Muscle layer of colon (tissue), 2 donors: ENCODE measurements around the gene FSTL4.

ENCODE experiments used
- H3K27ac ChIP-seq: one replicate; pipeline ENCODE4 v1.7.0; 2013; ENCODE audit warnings: low read depth, mild to moderate bottlenecking, low read length, moderate library complexity
- H3K27me3 ChIP-seq, 2 donors: one replicate each; pipeline ENCODE4 v1.7.0; 2013; ENCODE audit warnings: low read length in 2 of 2, mild to moderate bottlenecking in 2 of 2; ENCODE audit not compliant: insufficient read depth in 2 of 2, control insufficient read depth in 1 of 2
- H3K36me3 ChIP-seq: one replicate; pipeline ENCODE4 v1.7.0; 2013; ENCODE audit warnings: mild to moderate bottlenecking, low read length; ENCODE audit not compliant: insufficient read depth
- H3K4me1 ChIP-seq: one replicate; pipeline ENCODE4 v1.7.0; 2013; ENCODE audit warnings: mild to moderate bottlenecking, low read length; ENCODE audit not compliant: insufficient read depth
- H3K4me3 ChIP-seq, 2 donors: one replicate each; pipeline ENCODE4 v1.7.0; 2013; ENCODE audit warnings: low read length in 2 of 2, low read depth in 1 of 2, mild to moderate bottlenecking in 1 of 2, moderate library complexity in 1 of 2
- H3K9ac ChIP-seq: one replicate; pipeline ENCODE4 v1.7.0; 2013; ENCODE audit warnings: low read length
- H3K9me3 ChIP-seq: one replicate; pipeline ENCODE4 v1.7.0; 2013; ENCODE audit warnings: mild to moderate bottlenecking, low read length
- donor health status: abdominal sarcoma.
- donor health status: Adenocarcinoma of cecum.

FSTL4 gene

GRCh38 chr5:133233616-133234015 lies 378.7 kb downstream of the FSTL4 start:
- no peak overlapping the region for H3K4me3 ChIP-seq
- no peak overlapping the region for H3K9ac ChIP-seq
- no peak overlapping the region for H3K27ac ChIP-seq
- no peaks in the 10 kb centered on the region for H3K36me3 ChIP-seq
- no peaks in the 10 kb centered on the region for H3K27me3 ChIP-seq
- H3K4me1 ChIP-seq: no peaks in the 10 kb centered on the region
- no peaks in the 10 kb centered on the region for H3K9me3 ChIP-seq

- Histone ChIP-seq H3K36me3 (no peaks in the 10 kb centered on the region), H3K4me1 (no peaks in the 10 kb centered on the region), H3K9me3 (no peaks in the 10 kb centered on the region), H3K9ac (no peak overlapping the region), H3K4me3 (no peak overlapping the region), H3K27ac (no peak overlapping the region), H3K27me3 (no peaks in the 10 kb centered on the region)
These were observed 379.4 kb downstream of the FSTL4 start for GRCh38 chr5:133232911-133233310.

- H3K9ac ChIP-seq: no peak overlapping the region
- no peaks in the 10 kb centered on the region for H3K9me3 ChIP-seq
- no peaks in the 10 kb centered on the region for H3K27me3 ChIP-seq
- no peak overlapping the region for H3K27ac ChIP-seq
- H3K4me1 ChIP-seq: no peaks in the 10 kb centered on the region
- H3K36me3 ChIP-seq: no peaks in the 10 kb centered on the region
- no peak overlapping the region for H3K4me3 ChIP-seq
These were observed 379.9 kb downstream of the FSTL4 start for GRCh38 chr5:133232435-133232834.

- Histone ChIP-seq H3K9ac (no peak overlapping the region), H3K27me3 (no peaks in the 10 kb centered on the region), H3K9me3 (no peaks in the 10 kb centered on the region), H3K4me1 (no peaks in the 10 kb centered on the region), H3K36me3 (no peaks in the 10 kb centered on the region), H3K4me3 (no peak overlapping the region), H3K27ac (no peak overlapping the region)
These were observed 380.3 kb downstream of the FSTL4 start for GRCh38 chr5:133232011-133232410.

- Histone ChIP-seq H3K36me3 (no peaks in the 10 kb centered on the region), H3K27me3 (no peaks in the 10 kb centered on the region), H3K9ac (no peak overlapping the region), H3K4me3 (no peak overlapping the region), H3K4me1 (peaks cover 4% of the 10 kb centered on the region), H3K27ac (no peak overlapping the region), H3K9me3 (no peaks in the 10 kb centered on the region)
These were observed 381.3 kb downstream of the FSTL4 start for GRCh38 chr5:133230823-133231578.

- no peaks in the 10 kb centered on the region for H3K27me3 ChIP-seq
- H3K4me1 ChIP-seq: peaks cover 13% of the 10 kb centered on the region
These were observed 382.2 kb downstream of the FSTL4 start for GRCh38 chr5:133229931-133230664.

GRCh38 chr5:133228316-133228715 lies 384.0 kb downstream of the FSTL4 start:
- Histone ChIP-seq H3K4me3 (no peak overlapping the region), H3K36me3 (no peaks in the 10 kb centered on the region), H3K27me3 (no peaks in the 10 kb centered on the region), H3K9me3 (no peaks in the 10 kb centered on the region), H3K4me1 (peaks cover 15% of the 10 kb centered on the region), H3K9ac (no peak overlapping the region), H3K27ac (no peak overlapping the region)

More at GRCh38 chr5:133229931-133230664, 382.2 kb downstream of the FSTL4 start:
- H3K36me3 ChIP-seq: no peaks in the 10 kb centered on the region
- no peak overlapping the region for H3K4me3 ChIP-seq
- H3K9me3 ChIP-seq: no peaks in the 10 kb centered on the region
- no peak overlapping the region for H3K27ac ChIP-seq
- no peak overlapping the region for H3K9ac ChIP-seq

GRCh38 chr5:133227897-133228296 lies 384.4 kb downstream of the FSTL4 start:
- Histone ChIP-seq H3K9ac (no peak overlapping the region), H3K4me3 (no peak overlapping the region), H3K27me3 (no peaks in the 10 kb centered on the region), H3K27ac (no peak overlapping the region), H3K9me3 (no peaks in the 10 kb centered on the region), H3K36me3 (no peaks in the 10 kb centered on the region), H3K4me1 (peaks cover 15% of the 10 kb centered on the region)

- no peak overlapping the region for H3K27ac ChIP-seq
- no peak overlapping the region for H3K9ac ChIP-seq
- H3K4me3 ChIP-seq: no peak overlapping the region
- peaks cover 15% of the 10 kb centered on the region for H3K4me1 ChIP-seq
- no peaks in the 10 kb centered on the region for H3K36me3 ChIP-seq
- no peaks in the 10 kb centered on the region for H3K27me3 ChIP-seq
- H3K9me3 ChIP-seq: no peaks in the 10 kb centered on the region
These were observed 385.3 kb downstream of the FSTL4 start for GRCh38 chr5:133227082-133227481.

GRCh38 chr5:133226186-133226585 lies 386.2 kb downstream of the FSTL4 start:
- Histone ChIP-seq H3K27ac (no peak overlapping the region), H3K4me1 (peaks cover 15% of the 10 kb centered on the region), H3K36me3 (no peaks in the 10 kb centered on the region), H3K27me3 (no peaks in the 10 kb centered on the region), H3K9me3 (no peaks in the 10 kb centered on the region), H3K4me3 (no peak overlapping the region), H3K9ac (no peak overlapping the region)

- no peaks in the 10 kb centered on the region for H3K27me3 ChIP-seq
- H3K9me3 ChIP-seq: no peaks in the 10 kb centered on the region
- no peak overlapping the region for H3K9ac ChIP-seq
- H3K4me3 ChIP-seq: no peak overlapping the region
- no peaks in the 10 kb centered on the region for H3K36me3 ChIP-seq
- no peak overlapping the region for H3K27ac ChIP-seq
- peaks cover 15% of the 10 kb centered on the region for H3K4me1 ChIP-seq
These were observed 386.6 kb downstream of the FSTL4 start for GRCh38 chr5:133225671-133226152.
